GM23338 (cell line): ENCODE measurements around the gene SNX10. TPM values are rescaled to one million over a fixed set of nuclear protein-coding genes. Genes with fewer than 3 reads are reported as not detected.

ENCODE experiments used
- ATAC-seq: fragments of 200-7000 bp; cut with Tn5 transposase; 3 replicates; pipeline ENCODE4 v1.9.1; 2020
- DNase-seq: peaks from one replicate; pipeline ENCODE4 v3.0.0-alpha.2; 2015; ENCODE audit warnings: low spot score
- H2AFZ ChIP-seq: fragments of 200-600 bp; sonication (generic); 2 replicates; pipeline ENCODE4 v1.8.0; 2016; ENCODE audit warnings: antibody characterized with exemption, mild to moderate bottlenecking, moderate library complexity
- H3F3A ChIP-seq: fragments of 200-600 bp; sonication (generic); replicated peaks from 2 replicates; pipeline ENCODE4 v1.8.0; 2017; ENCODE audit warnings: antibody characterized with exemption, mixed run types, low read depth
- H3K27ac ChIP-seq: fragments of 200-600 bp; sonication (generic); 2 replicates; pipeline ENCODE4 v1.6.1; 2016; ENCODE audit warnings: low read depth
- H3K27me3 ChIP-seq: fragments of 200-600 bp; sonication (generic); 2 replicates; pipeline ENCODE4 v1.8.0; 2016; ENCODE audit warnings: mild to moderate bottlenecking, mixed run types, moderate library complexity; ENCODE audit not compliant: insufficient read depth
- H3K36me3 ChIP-seq: fragments of 200-600 bp; sonication (generic); 2 replicates; pipeline ENCODE4 v1.8.0; 2016; ENCODE audit warnings: mild to moderate bottlenecking; ENCODE audit not compliant: insufficient read depth
- H3K4me1 ChIP-seq: fragments of 200-600 bp; sonication (generic); 2 replicates; pipeline ENCODE4 v1.8.0; 2016; ENCODE audit warnings: mild to moderate bottlenecking, moderate library complexity; ENCODE audit not compliant: insufficient read depth
- H3K4me2 ChIP-seq: fragments of 200-600 bp; sonication (generic); 2 replicates; pipeline ENCODE4 v1.7.1; 2017; ENCODE audit warnings: mixed run types
- H3K4me3 ChIP-seq: fragments of 200-600 bp; sonication (generic); 2 replicates; pipeline ENCODE4 v1.6.1; 2016; ENCODE audit warnings: mixed run types
- H3K79me2 ChIP-seq: fragments of 200-600 bp; sonication (generic); replicated peaks from 2 replicates; pipeline ENCODE4 v1.8.0; 2017; ENCODE audit warnings: mild to moderate bottlenecking; ENCODE audit not compliant: insufficient read depth
- H3K9me2 ChIP-seq: fragments of 200-600 bp; sonication (generic); 2 replicates; pipeline ENCODE4 v1.8.0; 2017; ENCODE audit not compliant: insufficient read depth
- H4K20me1 ChIP-seq: fragments of 200-600 bp; sonication (generic); replicated peaks from 2 replicates; pipeline ENCODE4 v1.8.0; 2017; ENCODE audit warnings: mild to moderate bottlenecking; ENCODE audit not compliant: insufficient read depth
- H3K27ac Mint-ChIP-seq: 2 replicates; pipeline ENCODE4 v1.8.0; 2020; ENCODE audit warnings: inconsistent platforms, mild to moderate bottlenecking, moderate library complexity, mixed read lengths
- H3K27me3 Mint-ChIP-seq: 3 replicates; pipeline ENCODE4 v1.8.0; 2022; ENCODE audit warnings: low read depth, mild to moderate bottlenecking, moderate library complexity, mixed read lengths, inconsistent platforms; ENCODE audit not compliant: insufficient read depth, poor library complexity
- H3K36me3 Mint-ChIP-seq: 3 replicates; pipeline ENCODE4 v1.8.0; 2021; ENCODE audit warnings: low read depth, mild to moderate bottlenecking, inconsistent platforms, moderate library complexity, mixed read lengths
- H3K4me1 Mint-ChIP-seq: 3 replicates; pipeline ENCODE4 v1.8.0; 2020; ENCODE audit warnings: mild to moderate bottlenecking, inconsistent platforms, mixed read lengths
- H3K4me3 Mint-ChIP-seq: 3 replicates; pipeline ENCODE4 v1.8.0; 2021; ENCODE audit warnings: moderate library complexity, mild to moderate bottlenecking, inconsistent platforms, mixed read lengths
- H3K9me3 Mint-ChIP-seq: 3 replicates; pipeline ENCODE4 v1.8.0; 2020; ENCODE audit warnings: moderate library complexity, mild to moderate bottlenecking, inconsistent platforms, mixed read lengths
- EZH2phosphoT487 ChIP-seq: fragments of 200-600 bp; sonication (generic); IDR thresholded peaks from one replicate; pipeline ENCODE4 v1.8.1; 2018; ENCODE audit warnings: antibody characterized with exemption; ENCODE audit not compliant: unreplicated experiment
- POLR2AphosphoS5 ChIP-seq: IDR thresholded peaks from 2 replicates; pipeline ENCODE4 v1.6.1; 2016; ENCODE audit warnings: antibody characterized with exemption, low read depth
- REST ChIP-seq: IDR thresholded peaks from one replicate; pipeline ENCODE4 v1.6.1; 2018; ENCODE audit warnings: antibody characterized with exemption; ENCODE audit not compliant: unreplicated experiment
- STAT1 ChIP-seq: IDR thresholded peaks from one replicate; pipeline ENCODE4 v1.6.1; 2016; ENCODE audit warnings: antibody characterized with exemption; ENCODE audit not compliant: unreplicated experiment
- ZNF114 ChIP-seq: fragments of 250-450 bp; sonication (Bioruptor Pico); IDR thresholded peaks from 2 replicates; pipeline ENCODE4 v1.5.0; 2020; ENCODE audit warnings: mild to moderate bottlenecking, moderate library complexity
- polyA plus RNA-seq: library from polyadenylated mRNA; unstranded; fragments of >200 nt; fragmentation: Nextera tagmentation; extraction: Ambion mirVana; gene quantifications from 2 replicates; pipeline ENCODE4 v1.2.1, GENCODE V29; 2016
- total RNA-seq: library from RNA; depleted of rRNA; stranded (reverse); fragments of >200 nt; shearing (Covaris generic); gene quantifications from 2 replicates; pipeline ENCODE4 v1.2.3, GENCODE V29; 2014
- TF ChIP-seq, protein P1 (sequence below), 2 experiments: fragments of 200-600 bp in 1 of 2; sonication (generic) in 1 of 2; conservative IDR thresholded peaks; 2 replicates each; pipeline versions ENCODE4 v1.5.1 to v1.6.1; 2016 to 2017; ENCODE audit warnings: antibody characterized with exemption in 2 of 2, low read depth in 2 of 2, mild to moderate bottlenecking in 2 of 2, moderate library complexity in 1 of 2

Gene SNX10
- total and polyA plus RNA-seq, 2 experiments from 2014 or later, result 15.8 to 17.8 TPM

DNA sequence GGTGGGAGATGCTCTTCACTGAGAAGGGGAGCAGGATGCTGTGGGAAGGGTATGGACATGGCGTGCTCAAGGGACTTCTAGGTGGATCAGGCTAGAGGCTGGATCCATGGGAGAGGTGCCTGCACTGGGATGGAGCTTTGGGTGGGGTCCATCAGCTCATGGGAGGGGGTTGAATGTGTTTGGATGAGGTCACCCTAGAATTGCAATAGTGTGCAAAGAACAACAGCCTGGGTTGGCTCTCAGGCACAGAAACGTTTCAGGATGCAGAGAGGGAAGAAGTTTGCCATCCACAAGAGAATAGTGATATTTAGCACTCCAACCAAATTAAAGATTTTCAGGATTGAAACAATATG lies 66.1 kb downstream of the SNX10 start:
- Histone ChIP-seq H3K36me3 (no peaks in the 10 kb centered on the region), H3F3A (no peaks in the 10 kb centered on the region), H3K79me2 (no peaks in the 10 kb centered on the region), H4K20me1 (no peaks in the 10 kb centered on the region), H3K9me2 (no peaks in the 10 kb centered on the region), H3K4me2 (no peak overlapping the region), H3K27me3 (no peaks in the 10 kb centered on the region), H3K4me3 (no peak overlapping the region), H3K4me1 (0 out of 2 replicates have a peak, but pooled peaks cover 3% of the 10 kb centered on the region), H3K27ac (no peak overlapping the region), H2AFZ (no peak overlapping the region)
- Mint-ChIP-seq H3K27ac (no peak overlapping the region), H3K4me1 (peaks cover 2% of the 10 kb centered on the region; the same call in 2 of the 3 replicates), H3K36me3 (no peaks in the 10 kb centered on the region), H3K27me3 (no peaks in the 10 kb centered on the region), H3K9me3 (no peaks in the 10 kb centered on the region), H3K4me3 (no peak overlapping the region)
- ATAC-seq, result no peak
- TF ChIP-seq POLR2AphosphoS5 (no peak), STAT1 (no peak), EZH2phosphoT487 (no peak)
- TF ChIP-seq, protein P1, sequence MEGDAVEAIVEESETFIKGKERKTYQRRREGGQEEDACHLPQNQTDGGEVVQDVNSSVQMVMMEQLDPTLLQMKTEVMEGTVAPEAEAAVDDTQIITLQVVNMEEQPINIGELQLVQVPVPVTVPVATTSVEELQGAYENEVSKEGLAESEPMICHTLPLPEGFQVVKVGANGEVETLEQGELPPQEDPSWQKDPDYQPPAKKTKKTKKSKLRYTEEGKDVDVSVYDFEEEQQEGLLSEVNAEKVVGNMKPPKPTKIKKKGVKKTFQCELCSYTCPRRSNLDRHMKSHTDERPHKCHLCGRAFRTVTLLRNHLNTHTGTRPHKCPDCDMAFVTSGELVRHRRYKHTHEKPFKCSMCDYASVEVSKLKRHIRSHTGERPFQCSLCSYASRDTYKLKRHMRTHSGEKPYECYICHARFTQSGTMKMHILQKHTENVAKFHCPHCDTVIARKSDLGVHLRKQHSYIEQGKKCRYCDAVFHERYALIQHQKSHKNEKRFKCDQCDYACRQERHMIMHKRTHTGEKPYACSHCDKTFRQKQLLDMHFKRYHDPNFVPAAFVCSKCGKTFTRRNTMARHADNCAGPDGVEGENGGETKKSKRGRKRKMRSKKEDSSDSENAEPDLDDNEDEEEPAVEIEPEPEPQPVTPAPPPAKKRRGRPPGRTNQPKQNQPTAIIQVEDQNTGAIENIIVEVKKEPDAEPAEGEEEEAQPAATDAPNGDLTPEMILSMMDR (conservative IDR thresholded peaks at IDR 0.05; ENCODE audit: low read depth in 2 of 2), result no peak
- DNase-seq, result no peak

DNA sequence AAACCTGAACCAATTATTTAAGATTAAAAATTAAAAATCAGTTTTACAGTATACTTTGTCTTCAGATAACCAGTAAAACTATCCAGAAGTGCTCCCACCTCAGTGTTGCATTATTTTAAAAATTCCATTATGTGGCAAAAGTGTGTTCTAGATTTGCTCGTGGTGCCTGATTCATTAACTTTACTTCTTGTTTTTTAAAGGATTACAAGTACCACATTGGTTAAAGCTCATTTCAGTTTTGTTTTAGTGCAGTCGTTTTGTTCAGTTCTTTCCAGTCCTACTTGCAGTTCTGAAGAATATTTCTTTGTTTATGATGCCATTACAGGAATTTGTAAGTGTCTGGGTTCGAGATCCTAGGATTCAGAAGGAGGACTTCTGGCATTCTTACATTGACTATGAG lies 69.0 kb downstream of the SNX10 start:
- Histone ChIP-seq H3K4me1 (0 out of 2 replicates have a peak, but pooled peaks cover 3% of the 10 kb centered on the region), H4K20me1 (no peaks in the 10 kb centered on the region), H3K9me2 (no peaks in the 10 kb centered on the region), H2AFZ (no peak overlapping the region), H3K27me3 (no peaks in the 10 kb centered on the region), H3K27ac (no peak overlapping the region), H3K36me3 (no peaks in the 10 kb centered on the region), H3F3A (no peaks in the 10 kb centered on the region), H3K4me2 (no peak overlapping the region), H3K79me2 (no peaks in the 10 kb centered on the region), H3K4me3 (no peak overlapping the region)
- Mint-ChIP-seq H3K36me3 (no peaks in the 10 kb centered on the region), H3K4me1 (peaks cover 10% of the 10 kb centered on the region; the same call in 2 of the 3 replicates), H3K4me3 (no peak overlapping the region), H3K9me3 (no peaks in the 10 kb centered on the region), H3K27ac (no peak overlapping the region), H3K27me3 (no peaks in the 10 kb centered on the region)
- DNase-seq (no peak), ATAC-seq (no peak)
- no peak for TF ChIP-seq REST
- no peak for TF ChIP-seq ZNF114 (CRISPR knock-in tag)
- no peak for TF ChIP-seq EZH2phosphoT487
